A172 (cell line): ENCODE results near the gene TTYH1. TPM values are rescaled to one million over a fixed set of nuclear protein-coding genes. Genes with fewer than 3 reads are reported as not detected.

Experiments used
- DNase-seq: peaks from one replicate; pipeline ENCODE4 v3.0.0-alpha.2; 2015; ENCODE audit warnings: low spot score
- total RNA-seq: library from RNA; depleted of rRNA; stranded (reverse); fragments of >200 nt; shearing (Covaris generic); gene quantifications from 2 replicates; pipeline ENCODE4 v1.2.3, GENCODE V29; 2014; rRNA removed

The TTYH1 gene
- total RNA-seq, 1 experiment from 2014 or later, result not detected

DNA sequence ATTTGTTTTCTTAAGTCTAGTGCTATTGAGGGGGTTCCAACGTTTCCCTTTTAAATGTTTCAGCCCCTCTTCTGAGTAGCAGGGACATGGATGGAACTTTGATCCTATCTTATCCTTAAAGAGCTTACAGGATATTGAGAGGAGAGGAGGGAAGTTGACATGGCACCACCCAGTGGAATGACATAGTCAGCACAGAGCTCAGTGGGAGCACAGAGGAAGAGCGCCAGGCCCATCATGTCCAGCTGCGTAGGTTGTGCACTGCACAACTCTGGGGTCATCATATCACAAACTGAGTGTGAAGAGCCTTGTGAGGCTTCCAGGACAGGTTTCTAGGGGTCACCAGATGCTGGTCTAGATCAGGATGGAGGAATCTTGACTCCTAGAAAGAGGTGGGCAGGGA, 62.4 kb downstream of the TTYH1 start:
- DNase-seq, result no peak

DNA sequence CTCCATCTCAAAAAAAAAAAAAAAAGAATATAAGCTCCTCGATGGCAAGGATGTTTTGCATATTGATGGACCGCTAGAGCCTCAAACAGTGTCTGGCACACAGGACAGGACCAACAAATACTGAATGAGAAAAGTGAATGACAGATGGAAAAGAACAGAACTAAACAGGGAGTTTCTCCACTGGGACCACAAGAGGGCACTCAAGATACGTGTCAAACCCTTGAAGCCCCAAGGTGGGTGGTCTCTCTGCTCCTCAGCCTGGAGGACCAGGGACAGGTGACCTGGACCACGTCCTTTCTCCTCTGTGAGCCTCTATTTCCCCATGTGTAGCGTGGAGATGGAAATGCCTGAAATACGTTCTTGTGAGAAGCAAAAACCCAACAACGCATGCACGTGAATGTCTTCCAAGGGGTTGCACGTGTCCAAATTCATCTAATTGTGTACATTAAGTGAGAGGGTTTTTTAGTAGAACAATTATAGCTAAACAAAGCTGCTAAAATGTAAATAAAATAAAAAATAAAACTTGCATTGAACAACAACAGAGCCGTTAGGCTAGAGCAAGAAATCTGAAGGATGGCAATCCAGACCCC, 63.5 kb downstream of the TTYH1 start:
- peak; percentile 44 for DNase-seq

DNA sequence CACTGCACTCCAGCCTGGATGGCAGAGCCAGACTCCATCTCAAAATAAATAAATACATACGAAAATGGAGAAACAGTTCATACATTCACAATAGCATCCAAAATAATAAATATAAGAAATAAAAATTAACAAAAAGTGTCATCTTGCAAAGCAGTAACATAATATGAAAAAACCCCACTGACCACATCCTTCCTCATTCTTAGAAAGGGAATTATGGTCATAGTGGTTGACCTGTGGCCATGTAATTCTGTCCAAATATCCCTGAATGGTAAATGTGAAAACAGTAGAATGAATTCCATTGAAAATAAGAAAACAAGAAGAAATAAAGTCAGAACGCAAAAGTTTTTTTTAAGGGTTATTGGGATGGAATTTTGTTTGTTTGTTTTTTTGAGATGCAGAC, 64.8 kb downstream of the TTYH1 start:
- DNase-seq, result no peak

DNA sequence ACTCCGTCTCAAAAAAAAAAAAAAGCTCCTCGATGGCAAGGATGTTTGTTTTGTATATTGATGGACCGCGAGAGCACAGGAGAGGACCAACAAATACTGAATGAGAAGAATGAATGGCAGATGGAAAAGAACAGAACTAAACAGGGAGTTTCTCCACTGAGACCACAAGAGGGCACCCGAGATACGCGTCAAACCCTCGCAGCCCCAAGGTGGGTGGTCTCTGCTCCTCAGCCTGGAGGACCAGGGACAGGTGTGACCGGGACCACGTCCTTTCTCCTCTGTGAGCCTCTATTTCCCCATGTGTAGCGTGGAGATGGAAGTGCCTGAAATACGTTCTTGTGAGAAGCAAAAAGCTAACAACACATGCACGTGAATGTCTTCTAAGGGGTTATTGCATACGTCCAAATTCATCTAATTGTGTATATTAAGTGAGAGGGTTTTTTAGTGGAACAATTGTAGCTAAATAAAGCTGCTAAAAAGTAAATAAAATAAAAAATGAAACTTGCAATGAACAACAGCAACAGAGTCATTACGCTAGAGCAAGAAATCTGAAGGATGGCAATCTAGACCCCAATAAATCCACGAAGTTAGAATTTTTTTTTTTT, 66.2 kb downstream of the TTYH1 start:
- peak; percentile 53 for DNase-seq

DNA sequence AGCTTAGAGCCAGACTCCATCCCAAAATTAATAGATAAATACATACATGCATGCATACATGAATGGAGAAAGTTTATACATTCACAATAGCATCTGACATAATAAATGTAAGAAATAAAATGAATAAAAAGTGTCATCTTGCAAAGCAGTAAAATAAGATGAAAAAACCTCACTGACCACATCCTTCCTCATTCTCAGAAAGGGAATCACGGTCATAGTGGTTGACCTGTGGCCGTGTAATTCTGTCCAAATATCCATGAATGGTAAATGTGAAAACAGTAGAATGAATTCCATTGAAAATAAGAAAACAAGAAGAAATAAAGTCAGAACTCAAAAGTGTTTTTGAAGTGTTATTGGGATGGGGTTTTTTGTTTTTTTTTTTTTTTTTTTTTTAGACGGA, 67.6 kb downstream of the TTYH1 start:
- DNase-seq, result no peak

DNA sequence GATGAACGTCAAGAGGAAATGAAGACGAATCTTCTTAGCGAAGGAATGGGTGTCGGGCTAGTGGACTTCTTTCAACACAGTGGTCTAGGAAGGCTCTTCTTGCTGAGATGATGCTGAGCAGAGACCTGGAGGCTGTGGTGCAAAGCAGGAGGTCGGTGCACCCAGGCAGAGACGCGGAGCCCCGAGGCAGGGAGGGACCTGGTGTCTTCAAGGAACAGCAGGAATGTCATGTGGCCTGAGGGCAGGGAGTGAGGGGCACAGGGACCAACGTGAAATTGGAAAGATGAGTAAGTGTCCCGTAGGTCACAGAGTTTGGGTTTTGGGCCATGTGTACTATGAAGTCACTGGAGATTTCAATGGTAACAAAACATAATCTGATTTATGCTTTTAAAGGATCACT, 69.2 kb downstream of the TTYH1 start:
- no peak for DNase-seq

DNA sequence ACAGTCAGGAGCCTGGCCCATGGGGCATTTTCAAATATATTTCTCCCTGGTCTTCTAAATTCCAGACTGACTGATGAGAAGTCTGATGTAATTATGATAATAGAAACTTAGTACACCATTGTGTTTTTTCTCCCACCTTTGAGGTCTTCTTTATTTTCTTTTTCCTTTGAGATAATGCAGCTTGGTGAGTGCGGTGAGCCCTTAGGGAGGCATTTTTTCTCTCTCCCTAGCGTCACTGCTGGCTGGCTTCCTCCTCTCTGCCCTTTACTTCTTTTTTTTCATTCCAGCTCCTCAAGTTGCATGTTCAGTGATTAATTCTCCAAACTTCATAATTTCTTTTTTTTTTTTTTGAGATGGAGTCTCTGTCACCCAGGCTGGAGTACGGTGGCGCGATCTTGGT, 70.6 kb downstream of the TTYH1 start:
- DNase-seq, result no peak

Other genes with a start within 250 kb of the TTYH1 start
- gene TMC4, start 242.3 kb upstream of the TTYH1 start, total RNA-seq, result not detected in 2 replicates
- gene MBOAT7, start 225.9 kb upstream of the TTYH1 start, total RNA-seq, result 405 and 408 TPM in 2 replicates
- 222 and 277 TPM in 2 replicates for gene TSEN34, start 224.2 kb upstream of the TTYH1 start, total RNA-seq
- 1,527 and 1,817 TPM in 2 replicates for gene RPS9, start 214.6 kb upstream of the TTYH1 start, total RNA-seq
- gene LILRB3, start 192.5 kb upstream of the TTYH1 start, total RNA-seq, result not detected in 2 replicates
- gene LILRA6, start 172.7 kb upstream of the TTYH1 start, total RNA-seq, result not detected in 2 replicates
- gene LILRB5, start 158.2 kb upstream of the TTYH1 start, total RNA-seq, result not detected in 2 replicates
- not detected in 2 replicates for gene LILRB2, start 134.4 kb upstream of the TTYH1 start, total RNA-seq
- gene LILRA5, start 102.3 kb upstream of the TTYH1 start, total RNA-seq, result not detected in 2 replicates
- gene LILRA4, start 76.3 kb upstream of the TTYH1 start, total RNA-seq, result not detected in 2 replicates
- gene LAIR1, start 50.5 kb upstream of the TTYH1 start, total RNA-seq, result not detected in 2 replicates
- 13.6 and 14.8 TPM in 2 replicates for gene LENG8, start 33.7 kb downstream of the TTYH1 start, total RNA-seq
- not detected in 2 replicates for gene LENG9, start 48.3 kb downstream of the TTYH1 start, total RNA-seq
- 17.2 and 19.1 TPM in 2 replicates for gene CDC42EP5, start 57.8 kb downstream of the TTYH1 start, total RNA-seq
- gene LAIR2, start 87.4 kb downstream of the TTYH1 start, total RNA-seq, result not detected in 2 replicates
- gene LILRA2, start 158.3 kb downstream of the TTYH1 start, total RNA-seq, result not detected in 2 replicates
- not detected in 2 replicates for gene LILRA1, start 178.2 kb downstream of the TTYH1 start, total RNA-seq
- not detected in 2 replicates for gene LILRB1, start 215.0 kb downstream of the TTYH1 start, total RNA-seq
- gene LILRB4, start 247.5 kb downstream of the TTYH1 start, total RNA-seq, result not detected in 2 replicates